ENCODE results near the gene PLEKHM3.

GRCh38 chr2:207830778-207831438 is 194.4 kb downstream of the PLEKHM3 start:
- TF ChIP-seq CTCF (IDR thresholded peaks at IDR 0.05) (no peak), POLR2A (IDR thresholded peaks at IDR 0.05) (no peak), POLR2AphosphoS5 (IDR thresholded peaks at IDR 0.05) (no peak)
